BLaER1 treated with 17β-estradiol and CSF1 and Interleukin-3, amounts not matched to agents 10 nM and 100 nM (cell line): ENCODE results near the gene ROR2.

Experiments
- H3K27ac ChIP-seq, 11 experiments: shearing (Covaris generic); formaldehyde crosslinking; 2 replicates each; pipeline ENCODE4 v1.8.1; 2022
- H3K27me3 ChIP-seq, 11 experiments: shearing (Covaris generic); formaldehyde crosslinking; 2 replicates each; pipeline ENCODE4 v1.8.1; 2022
- H3K36me3 ChIP-seq, 11 experiments: shearing (Covaris generic); formaldehyde crosslinking; 2 replicates each; pipeline ENCODE4 v1.8.1; 2022
- H3K4me1 ChIP-seq, 10 experiments: shearing (Covaris generic); formaldehyde crosslinking; 2 replicates each; pipeline ENCODE4 v1.8.1; 2022
- H3K4me2 ChIP-seq, 11 experiments: shearing (Covaris generic); formaldehyde crosslinking; 2 replicates each; pipeline ENCODE4 v1.8.1; 2022
- H3K4me3 ChIP-seq, 10 experiments: shearing (Covaris generic); formaldehyde crosslinking; 2 replicates each; pipeline ENCODE4 v1.8.1; 2022
- H3K9ac ChIP-seq, 11 experiments: shearing (Covaris generic); formaldehyde crosslinking; 2 replicates each; pipeline ENCODE4 v1.8.1; 2022
- H3K9me3 ChIP-seq, 11 experiments: shearing (Covaris generic); formaldehyde crosslinking; replicated peaks in 1 of 11; 2 replicates each; pipeline ENCODE4 v1.8.1; 2022
- H4K20me1 ChIP-seq, 11 experiments: shearing (Covaris generic); formaldehyde crosslinking; 2 replicates each; pipeline ENCODE4 v1.8.1; 2022
- Cebpa-rat ChIP-seq, 11 experiments: shearing (Covaris generic); IDR thresholded peaks; 2 replicates each; pipeline ENCODE4 v1.8.1; 2022

ROR2 gene

DNA sequence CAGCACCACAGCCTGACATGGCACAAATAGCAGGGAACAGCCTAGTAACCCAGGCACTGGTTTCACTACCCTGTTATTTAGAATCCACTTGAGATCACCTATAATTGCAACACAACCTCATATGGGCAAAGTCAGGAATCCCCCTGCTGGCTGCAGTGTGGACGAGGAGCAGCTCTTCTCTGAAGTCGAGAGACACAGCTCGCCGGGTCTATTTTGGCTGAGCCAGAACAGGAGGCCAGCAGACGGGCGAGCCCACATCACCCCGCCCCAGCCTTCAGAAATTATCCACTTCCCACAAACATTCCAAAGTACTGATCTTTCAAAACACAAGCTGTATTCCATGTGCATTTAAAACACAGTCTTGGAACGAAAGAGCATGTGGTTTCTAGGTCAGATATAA, 179.0 kb downstream of the ROR2 start:
- peaks cover 0 to 5% (median 2%) of the 10 kb centered on the region in 11 experiments; a peak in 10 of 22 replicates for H3K9me3 ChIP-seq
- H3K9ac ChIP-seq, result no peak overlapping the region
- H3K4me3 ChIP-seq, result no peak overlapping the region
- no peak overlapping the region for H3K27ac ChIP-seq
- H3K27me3 ChIP-seq, result no peaks in the 10 kb centered on the region
- no peak overlapping the region for H3K4me2 ChIP-seq
- no peaks in the 10 kb centered on the region for H4K20me1 ChIP-seq
- H3K4me1 ChIP-seq, result peaks cover 0 to 14% (median 4%) of the 10 kb centered on the region in 10 experiments; a peak in 5 of 20 replicates
- H3K36me3 ChIP-seq, result no peaks in the 10 kb centered on the region
- no peak for TF ChIP-seq Cebpa-rat (IDR thresholded peaks at IDR 0.05)

DNA sequence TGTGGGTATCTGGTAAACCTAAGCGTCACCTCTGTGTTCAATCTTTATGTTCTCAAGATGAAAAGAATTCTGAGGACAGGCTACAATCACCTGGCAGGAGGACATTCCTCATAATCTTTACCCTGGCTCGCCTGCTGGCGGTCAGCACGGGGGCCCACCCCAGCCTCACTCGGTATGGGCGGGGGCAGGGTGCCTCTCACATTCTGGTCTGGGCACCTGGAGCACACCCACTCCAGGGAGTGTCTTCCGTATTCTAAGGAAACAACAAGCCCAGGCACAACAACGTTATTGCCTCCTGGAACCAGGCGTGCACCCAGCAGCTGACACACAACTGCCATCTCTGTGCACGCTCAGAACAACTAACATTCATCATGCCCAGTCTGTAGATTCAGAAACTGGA, 179.8 kb downstream of the ROR2 start:
- peaks cover 0 to 9% (median 3%) of the 10 kb centered on the region in 10 experiments; a peak in 5 of 20 replicates for H3K4me1 ChIP-seq
- H3K4me2 ChIP-seq, result no peak overlapping the region
- no peaks in the 10 kb centered on the region for H3K27me3 ChIP-seq
- no peaks in the 10 kb centered on the region for H4K20me1 ChIP-seq
- H3K9ac ChIP-seq, result no peak overlapping the region
- peaks cover 4 to 13% (median 10%) of the 10 kb centered on the region in 11 experiments for H3K9me3 ChIP-seq
- no peak for TF ChIP-seq Cebpa-rat (IDR thresholded peaks at IDR 0.05)
- no peak overlapping the region for H3K27ac ChIP-seq
- no peaks in the 10 kb centered on the region for H3K36me3 ChIP-seq
- no peak overlapping the region for H3K4me3 ChIP-seq

DNA sequence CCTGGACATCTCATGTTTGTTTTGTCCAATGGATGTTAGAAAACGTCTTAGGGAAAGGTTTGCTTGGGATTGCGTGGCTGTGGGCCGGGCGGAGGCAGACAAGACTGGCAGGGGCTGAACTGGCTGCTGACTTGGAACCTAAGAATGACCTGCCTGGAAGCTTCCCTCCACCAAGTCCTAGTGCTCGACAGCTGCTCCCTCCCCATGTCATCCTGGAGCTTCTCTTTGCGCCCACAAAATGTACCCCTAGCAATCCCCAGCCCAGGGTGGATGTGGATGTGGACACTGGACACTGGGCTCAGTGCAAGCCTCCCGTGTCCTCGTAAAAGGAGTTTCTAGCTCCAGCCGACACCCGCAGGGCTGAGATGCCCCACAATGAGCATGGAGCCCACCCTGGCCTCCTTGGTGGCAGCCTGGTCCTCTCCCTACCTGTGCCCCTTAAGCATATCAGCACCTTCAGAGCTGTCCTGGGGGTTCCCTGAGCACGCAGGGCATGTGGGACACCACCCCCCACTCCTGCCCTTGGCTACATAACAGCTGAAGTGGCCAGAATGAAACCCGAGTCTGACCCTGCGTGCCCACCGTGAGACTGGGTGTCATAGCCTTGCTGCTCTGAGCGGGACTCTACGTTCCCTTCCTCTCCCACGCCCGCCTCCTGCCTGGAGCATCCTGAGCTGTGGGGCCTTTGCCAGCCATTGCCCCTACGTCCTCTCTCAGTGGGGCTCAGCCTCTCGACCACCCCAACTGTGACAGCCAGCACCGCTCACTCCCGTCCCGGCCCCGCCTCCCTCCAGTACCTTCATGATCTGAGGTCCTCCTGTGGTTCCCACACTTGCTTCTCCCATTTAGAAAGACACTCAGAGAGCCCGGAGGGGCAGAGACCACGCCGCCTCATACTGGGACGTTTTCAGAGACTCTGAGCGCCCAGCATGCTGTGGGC, 180.8 kb downstream of the ROR2 start:
- peaks cover 14 to 23% (median 20%) of the 10 kb centered on the region in 11 experiments for H3K9me3 ChIP-seq
- H3K36me3 ChIP-seq, result no peaks in the 10 kb centered on the region
- no peak overlapping the region for H3K27ac ChIP-seq
- H3K4me3 ChIP-seq, result no peak overlapping the region
- H3K4me1 ChIP-seq, result no peaks in the 10 kb centered on the region
- no peak overlapping the region for H3K4me2 ChIP-seq
- H3K9ac ChIP-seq, result no peak overlapping the region
- no peaks in the 10 kb centered on the region for H3K27me3 ChIP-seq
- no peaks in the 10 kb centered on the region for H4K20me1 ChIP-seq
- TF ChIP-seq Cebpa-rat (IDR thresholded peaks at IDR 0.05), result no peak

DNA sequence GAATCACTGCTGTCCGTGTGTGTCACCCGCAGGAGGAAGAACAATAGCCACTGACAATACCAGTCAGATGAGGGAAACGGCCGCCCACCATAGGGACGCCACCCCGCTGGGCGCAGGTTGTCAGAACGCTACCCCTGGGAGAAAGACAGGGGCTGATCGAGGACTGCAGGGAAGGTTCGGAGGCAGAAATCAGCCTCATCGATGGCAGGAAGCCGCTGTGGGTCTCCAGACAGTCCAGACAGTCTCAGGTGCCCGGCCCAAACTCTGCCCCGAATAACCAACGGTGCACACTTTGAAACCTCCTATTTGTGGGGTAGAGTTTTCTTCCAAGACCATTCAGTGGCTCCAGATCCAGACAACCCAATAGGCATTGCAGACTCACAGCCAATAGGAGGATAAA, 181.5 kb downstream of the ROR2 start:
- Histone ChIP-seq H3K4me3 (no peak overlapping the region), H4K20me1 (no peaks in the 10 kb centered on the region), H3K4me2 (no peak overlapping the region), H3K27ac (no peak overlapping the region), H3K27me3 (no peaks in the 10 kb centered on the region), H3K9ac (no peak overlapping the region), H3K4me1 (no peaks in the 10 kb centered on the region), H3K36me3 (no peaks in the 10 kb centered on the region), H3K9me3 (peaks cover 14 to 26% (median 20%) of the 10 kb centered on the region in 11 experiments)
- TF ChIP-seq Cebpa-rat (IDR thresholded peaks at IDR 0.05), result no peak

DNA sequence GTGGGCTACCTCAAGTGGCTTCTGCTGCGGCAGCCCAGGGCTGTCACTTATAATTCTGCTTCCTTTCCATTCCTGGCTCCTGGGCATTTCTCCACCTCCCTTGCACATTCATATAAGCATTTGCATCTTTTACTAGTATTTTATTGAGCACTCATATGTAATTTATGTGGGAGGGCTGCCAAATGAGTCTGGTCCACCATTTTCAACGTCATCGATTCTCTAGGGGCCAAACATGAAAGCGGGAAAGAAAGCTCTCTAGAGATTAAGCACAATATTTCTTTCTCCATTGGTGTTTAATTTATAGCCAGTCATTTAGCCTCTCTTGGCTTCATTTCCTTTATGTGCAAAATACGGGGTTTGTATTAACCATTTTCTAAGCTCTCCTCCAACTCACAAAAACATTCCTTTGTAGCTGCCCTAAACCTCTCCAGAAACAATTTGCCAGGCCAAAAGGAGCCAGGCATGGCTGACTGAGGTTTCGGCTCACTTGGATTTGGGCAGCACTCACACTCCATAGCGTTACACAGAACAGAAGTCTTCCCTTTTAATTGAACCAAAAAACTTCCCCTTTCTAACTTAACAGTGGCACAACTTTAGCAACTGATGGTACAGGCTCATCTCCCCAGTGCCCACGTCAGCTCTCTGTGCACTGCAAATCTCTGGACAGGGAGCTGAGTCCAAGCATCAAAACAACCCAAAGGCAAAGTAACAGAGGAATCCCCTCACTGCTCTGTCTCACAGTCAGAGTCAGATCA, 183.5 kb downstream of the ROR2 start:
- H3K4me3 ChIP-seq, result no peak overlapping the region

DNA sequence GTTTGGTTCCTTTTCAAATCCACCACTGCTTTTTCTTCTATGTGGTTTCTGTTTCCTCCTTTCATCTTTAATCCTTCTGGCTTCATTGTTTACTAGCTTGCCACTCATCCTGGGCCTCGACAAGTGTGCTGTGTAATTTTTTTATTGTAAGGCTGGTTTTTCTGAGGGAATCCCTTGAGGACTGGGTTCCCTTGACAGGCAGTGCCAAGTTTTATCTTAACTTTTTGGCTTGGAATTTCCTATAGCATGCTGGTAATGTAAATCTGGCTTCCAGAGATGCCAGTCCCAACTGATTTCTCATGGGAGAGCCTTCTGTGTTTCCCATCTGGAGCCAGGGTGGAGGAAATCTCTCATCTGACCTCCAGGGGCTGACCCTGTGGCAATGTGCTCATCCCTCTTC, 184.7 kb downstream of the ROR2 start:
- Histone ChIP-seq H3K27me3 (no peaks in the 10 kb centered on the region), H4K20me1 (no peaks in the 10 kb centered on the region), H3K4me1 (no peaks in the 10 kb centered on the region), H3K4me3 (no peak overlapping the region), H3K4me2 (no peak overlapping the region), H3K9me3 (peaks cover 14 to 26% (median 20%) of the 10 kb centered on the region in 11 experiments), H3K9ac (no peak overlapping the region), H3K36me3 (no peaks in the 10 kb centered on the region), H3K27ac (no peak overlapping the region)
- no peak for TF ChIP-seq Cebpa-rat (IDR thresholded peaks at IDR 0.05)

More for the DNA sequence above, 183.5 kb downstream of the ROR2 start:
- H3K9me3 ChIP-seq, result peaks cover 14 to 26% (median 20%) of the 10 kb centered on the region in 11 experiments
- no peaks in the 10 kb centered on the region for H3K27me3 ChIP-seq
- no peak for TF ChIP-seq Cebpa-rat (IDR thresholded peaks at IDR 0.05)
- no peak overlapping the region for H3K27ac ChIP-seq
- H3K4me1 ChIP-seq, result no peaks in the 10 kb centered on the region
- no peaks in the 10 kb centered on the region for H3K36me3 ChIP-seq
- H3K4me2 ChIP-seq, result no peak overlapping the region
- H3K9ac ChIP-seq, result no peak overlapping the region
- H4K20me1 ChIP-seq, result no peaks in the 10 kb centered on the region

DNA sequence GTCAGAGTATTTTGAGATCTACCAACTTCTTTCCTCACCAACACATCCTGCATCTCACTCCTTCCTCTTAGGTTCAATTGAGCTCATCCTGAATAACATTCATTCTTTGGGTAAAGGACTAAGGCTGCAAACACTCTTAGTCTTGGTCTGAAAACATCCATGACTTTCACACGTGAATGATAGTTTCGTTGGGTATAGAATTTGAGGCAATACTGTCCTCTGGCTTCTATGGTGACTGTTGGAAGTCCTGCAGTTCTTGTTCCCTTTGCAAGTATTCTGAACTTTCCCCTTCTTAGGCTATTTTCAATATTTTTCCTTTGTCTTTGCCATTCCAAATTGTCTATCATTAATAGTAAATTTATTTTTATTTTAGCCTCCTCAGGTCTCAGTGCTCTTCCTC, 185.4 kb downstream of the ROR2 start:
- H3K36me3 ChIP-seq, result no peaks in the 10 kb centered on the region
- no peaks in the 10 kb centered on the region for H3K4me1 ChIP-seq
- no peak for TF ChIP-seq Cebpa-rat (IDR thresholded peaks at IDR 0.05)
- no peak overlapping the region for H3K27ac ChIP-seq
- no peak overlapping the region for H3K4me3 ChIP-seq
- no peaks in the 10 kb centered on the region for H4K20me1 ChIP-seq
- peaks cover 14 to 26% (median 20%) of the 10 kb centered on the region in 11 experiments for H3K9me3 ChIP-seq
- no peak overlapping the region for H3K4me2 ChIP-seq
- H3K27me3 ChIP-seq, result no peaks in the 10 kb centered on the region
- no peak overlapping the region for H3K9ac ChIP-seq

DNA sequence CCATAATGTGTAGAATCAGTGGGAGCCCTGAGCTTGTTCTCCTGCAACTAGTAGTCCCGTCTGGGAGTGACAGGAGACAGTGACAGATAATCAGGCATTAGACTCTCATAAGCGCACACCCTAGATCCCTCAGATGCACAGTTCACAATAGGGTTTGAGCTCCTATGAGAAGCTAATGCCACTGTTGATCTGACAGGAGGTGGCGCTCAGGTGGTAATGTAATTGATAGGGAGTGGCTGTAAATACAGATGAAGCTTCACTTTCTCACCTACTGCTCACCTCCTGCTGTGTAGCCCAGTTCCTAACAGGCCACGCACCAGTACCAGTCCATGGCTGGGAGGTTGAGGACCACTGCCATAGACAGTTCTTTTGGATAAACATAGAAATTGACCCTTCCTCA, 188.7 kb downstream of the ROR2 start:
- TF ChIP-seq Cebpa-rat (IDR thresholded peaks at IDR 0.05), result no peak
- Histone ChIP-seq H3K27ac (no peak overlapping the region), H3K9ac (no peak overlapping the region), H3K4me1 (no peaks in the 10 kb centered on the region), H3K36me3 (no peaks in the 10 kb centered on the region), H4K20me1 (no peaks in the 10 kb centered on the region), H3K4me3 (no peak overlapping the region), H3K27me3 (no peaks in the 10 kb centered on the region), H3K9me3 (peaks cover 14 to 26% (median 20%) of the 10 kb centered on the region in 11 experiments), H3K4me2 (no peak overlapping the region)

DNA sequence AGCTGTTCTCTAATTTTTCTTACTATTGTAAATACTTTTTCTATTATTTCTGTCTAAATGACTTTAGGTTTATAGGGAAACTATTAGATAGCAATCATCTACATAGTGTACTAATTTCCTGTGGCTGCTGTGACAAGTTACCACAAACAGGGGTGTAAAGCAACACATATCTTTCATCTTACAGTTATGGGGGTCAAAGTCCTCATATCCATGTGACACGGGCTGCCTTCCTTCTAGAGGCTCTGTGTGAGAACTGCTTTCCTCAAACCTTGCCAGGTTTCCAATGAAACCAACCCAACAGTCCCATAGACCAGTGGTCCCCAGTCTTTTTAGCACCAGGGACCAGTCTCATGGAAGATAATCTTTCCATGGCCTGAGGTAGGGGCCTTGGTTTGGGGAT, 189.1 kb downstream of the ROR2 start:
- TF ChIP-seq Cebpa-rat (IDR thresholded peaks at IDR 0.05), result no peak
- Histone ChIP-seq H3K27me3 (no peaks in the 10 kb centered on the region), H3K27ac (no peak overlapping the region), H3K4me1 (no peaks in the 10 kb centered on the region), H3K4me2 (no peak overlapping the region), H3K9ac (no peak overlapping the region), H4K20me1 (no peaks in the 10 kb centered on the region), H3K36me3 (no peaks in the 10 kb centered on the region), H3K9me3 (peaks cover 14 to 22% (median 17%) of the 10 kb centered on the region in 11 experiments), H3K4me3 (no peak overlapping the region)
